ENCODE results near the gene ABI3. TPM values are rescaled to one million over a fixed set of nuclear protein-coding genes. Genes with fewer than 3 reads are reported as not detected.

The ABI3 gene
- total and polyA plus RNA-seq, 2 donors (not counting 1 experiment from before 2014, with no cell fraction given) = 15.6 to 23.3 TPM

DNA sequence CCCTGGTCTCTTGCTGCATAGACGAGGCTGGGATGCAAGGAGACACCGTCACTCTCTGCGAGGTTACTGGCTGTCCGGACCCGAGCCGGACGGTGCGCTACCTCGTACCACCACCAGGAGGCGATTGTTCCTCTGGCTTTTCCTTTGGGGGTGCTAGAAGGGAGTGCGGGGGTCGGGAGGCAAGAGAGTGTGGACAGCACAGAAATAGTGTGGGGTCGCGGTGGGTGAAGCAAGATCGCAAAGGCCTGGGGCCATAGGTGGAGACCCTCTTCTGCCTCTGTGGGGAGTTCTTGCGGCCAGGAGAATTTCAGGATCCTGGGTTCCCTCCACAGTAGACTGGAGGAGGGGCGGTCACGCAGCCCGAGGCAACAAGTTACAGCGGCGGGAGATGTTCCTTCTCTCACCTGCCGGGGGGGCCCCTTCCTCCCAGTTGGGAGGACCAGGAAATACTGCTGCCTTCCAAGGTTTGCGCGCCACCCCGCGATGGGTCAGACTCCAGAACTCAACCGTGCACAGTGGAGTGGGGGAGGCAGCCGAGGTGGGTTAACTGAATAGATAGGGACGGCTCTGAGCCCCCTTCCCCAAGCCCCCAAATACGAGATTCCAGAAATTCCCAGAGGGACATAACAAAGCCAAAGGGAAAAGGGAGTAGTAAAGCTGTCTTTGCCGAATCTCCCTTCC is 13.2 kb downstream of the ABI3 start:
- Histone ChIP-seq H3K4me1 (ENCODE audit: control insufficient read depth in 2 of 2, insufficient read depth in 2 of 2, low read length in 2 of 2) (peaks cover 50 to 58% of the 10 kb centered on the region in 2 donors), H3K4me3 (ENCODE audit: control extremely low read depth in 1 of 5, extremely low read depth in 1 of 5, insufficient read depth in 1 of 5, low read depth in 2 of 5, low read length in 4 of 5) (peak overlapping the region in 4 of 5 experiments; percentile 31 to 56 (median 42)), H3K79me2 (ENCODE audit: control insufficient read depth, insufficient read depth, low read length) (no peaks in the 10 kb centered on the region), H3K9me3 (ENCODE audit: control extremely low read depth in 1 of 3, control insufficient read depth in 2 of 3, insufficient read depth in 1 of 3, low read length in 2 of 3) (peaks cover 0 to 12% (median 0%) of the 10 kb centered on the region in 3 donors), H3K9ac (ENCODE audit: low read length) (peak overlapping the region; percentile 57), H2AFZ (ENCODE audit: insufficient read depth, low read depth, low read length, poor library complexity, severe bottlenecking) (no peak overlapping the region), H4K20me1 (ENCODE audit: control insufficient read depth, insufficient read depth, low read length, poor library complexity, severe bottlenecking) (peaks cover 5% of the 10 kb centered on the region), H3K27me3 (replicated peaks in 1 of 4; ENCODE audit: control extremely low read depth in 1 of 4, control insufficient read depth in 3 of 4, insufficient read depth in 4 of 4, low read length in 3 of 4) (peaks cover 0 to 16% (median 7%) of the 10 kb centered on the region in 4 experiments), H3K36me3 (replicated peaks in 1 of 2; ENCODE audit: control extremely low read depth in 1 of 2, control insufficient read depth in 1 of 2, extremely low read depth in 1 of 2, insufficient read depth in 2 of 2, low read length in 1 of 2) (peaks cover 0 to 12% of the 10 kb centered on the region in 2 experiments), H3K27ac (ENCODE audit: low read length in 2 of 2) (no peak overlapping the region), H3K4me2 (replicated peaks; ENCODE audit: low read depth, low read length, poor library complexity, severe bottlenecking) (peak overlapping the region; percentile 85)
- H3K9me3 Mint-ChIP-seq (ENCODE audit: insufficient read depth) = no peaks in the 10 kb centered on the region
- 2% methylated on average over 23 of the region's 31 CpGs for WGBS (ENCODE audit: insufficient coverage)
- ChIA-PET POLR2A (interaction anchor here (0.8 to 1.4 kb wide), 6 partner anchors 10 to 32 kb away, joined by 3 to 5 read pairs (median 4); partner anchors contain the start of genes ABI3 and GNGT2), CTCF (interaction anchor here (0.8 to 9.5 kb wide), 9 partner anchors 10 to 68 kb away, joined by 3 to 332 read pairs (median 32); partner anchors contain the start of genes ABI3 and GNGT2)
- peak; percentile 90 for TF ChIP-seq CTCF (IDR thresholded peaks at IDR 0.05)
- no peak for TF ChIP-seq EZH2 (IDR thresholded peaks at IDR 0.05; ENCODE audit: borderline replicate concordance, insufficient read depth, low read depth, low read length, poor library complexity, severe bottlenecking)
- H3K27ac Mint-ChIP-seq = peak overlapping the region; percentile 62
- DNase-seq (peak; percentile 72), ATAC-seq (ENCODE audit: low read depth) (peak; percentile 28)
- H3K4me1 Mint-ChIP-seq = peaks cover 49% of the 10 kb centered on the region
- H3K27me3 Mint-ChIP-seq = peaks cover 4% of the 10 kb centered on the region
- H3K4me3 Mint-ChIP-seq = peak overlapping the region; percentile 87
- intact Hi-C loops (cut with micrococcal nuclease) = no loop called here
